Testis (tissue), 2 donors: ENCODE results near the gene MTPN.

Source experiments
- POLR2A ChIP-seq: fragments of 450-650 bp; IDR thresholded peaks from one replicate; pipeline ENCODE4 v1.6.1; 2017; ENCODE audit warnings: antibody characterized with exemption, mild to moderate bottlenecking, moderate library complexity
- TF ChIP-seq, protein P1 (sequence below), 3 experiments: fragments of 450-650 bp in 2 of 3; fragments of 200-600 bp in 1 of 3; sonication (generic) in 1 of 3; IDR thresholded peaks; one replicate each; pipeline ENCODE4 v1.5.1; 2016 to 2019; ENCODE audit warnings: antibody characterized with exemption in 3 of 3, mild to moderate bottlenecking in 2 of 3, moderate library complexity in 1 of 3

DNA sequence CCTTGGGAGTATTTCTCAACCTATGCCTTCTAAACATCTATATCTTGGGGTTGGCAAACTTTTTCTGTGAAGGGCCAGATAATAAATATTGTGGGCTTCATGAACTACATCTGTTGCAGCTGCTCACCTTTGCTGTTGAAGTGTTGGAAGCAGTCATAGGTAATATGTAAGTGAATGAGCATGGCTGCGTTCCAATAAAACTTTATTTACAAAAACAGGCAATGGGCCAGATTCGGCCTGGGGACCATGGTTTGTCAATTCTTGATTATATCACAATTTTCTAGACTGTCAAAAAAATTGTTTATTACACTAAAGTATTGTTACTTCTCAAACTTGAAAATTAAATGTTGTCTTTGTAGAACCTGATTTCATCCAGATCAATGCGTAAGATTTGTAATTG lies 54.9 kb downstream of the MTPN start:
- TF ChIP-seq, protein P1, sequence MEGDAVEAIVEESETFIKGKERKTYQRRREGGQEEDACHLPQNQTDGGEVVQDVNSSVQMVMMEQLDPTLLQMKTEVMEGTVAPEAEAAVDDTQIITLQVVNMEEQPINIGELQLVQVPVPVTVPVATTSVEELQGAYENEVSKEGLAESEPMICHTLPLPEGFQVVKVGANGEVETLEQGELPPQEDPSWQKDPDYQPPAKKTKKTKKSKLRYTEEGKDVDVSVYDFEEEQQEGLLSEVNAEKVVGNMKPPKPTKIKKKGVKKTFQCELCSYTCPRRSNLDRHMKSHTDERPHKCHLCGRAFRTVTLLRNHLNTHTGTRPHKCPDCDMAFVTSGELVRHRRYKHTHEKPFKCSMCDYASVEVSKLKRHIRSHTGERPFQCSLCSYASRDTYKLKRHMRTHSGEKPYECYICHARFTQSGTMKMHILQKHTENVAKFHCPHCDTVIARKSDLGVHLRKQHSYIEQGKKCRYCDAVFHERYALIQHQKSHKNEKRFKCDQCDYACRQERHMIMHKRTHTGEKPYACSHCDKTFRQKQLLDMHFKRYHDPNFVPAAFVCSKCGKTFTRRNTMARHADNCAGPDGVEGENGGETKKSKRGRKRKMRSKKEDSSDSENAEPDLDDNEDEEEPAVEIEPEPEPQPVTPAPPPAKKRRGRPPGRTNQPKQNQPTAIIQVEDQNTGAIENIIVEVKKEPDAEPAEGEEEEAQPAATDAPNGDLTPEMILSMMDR (IDR thresholded peaks at IDR 0.05), result no peak
- no peak for TF ChIP-seq POLR2A
